ENCODE data around the gene R3HDM1.
"Not testable (repeated sequence)": the region's sequence is repeated elsewhere in the genome, so short reads cannot be mapped to it uniquely, and the experiment has no call there.

The R3HDM1 gene

DNA sequence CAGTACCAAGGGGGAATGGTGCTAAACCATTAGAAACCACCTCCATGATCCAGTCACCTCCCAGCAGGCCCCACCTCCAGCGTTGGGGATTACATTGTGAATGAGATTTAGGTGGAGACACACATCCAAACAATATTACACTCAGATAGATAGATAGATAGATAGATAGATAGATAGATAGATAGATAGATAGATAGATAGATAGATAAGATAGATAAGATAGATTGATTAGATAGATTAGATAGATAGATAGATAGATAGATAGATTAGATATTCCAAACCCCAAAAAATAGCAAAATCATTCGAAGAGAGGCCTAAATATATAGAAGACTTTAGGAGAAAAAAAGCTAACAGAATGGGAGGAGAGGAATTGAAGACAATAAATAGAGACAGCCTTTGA lies 167.6 kb downstream of the R3HDM1 start:
- TF ChIP-seq, protein P1, sequence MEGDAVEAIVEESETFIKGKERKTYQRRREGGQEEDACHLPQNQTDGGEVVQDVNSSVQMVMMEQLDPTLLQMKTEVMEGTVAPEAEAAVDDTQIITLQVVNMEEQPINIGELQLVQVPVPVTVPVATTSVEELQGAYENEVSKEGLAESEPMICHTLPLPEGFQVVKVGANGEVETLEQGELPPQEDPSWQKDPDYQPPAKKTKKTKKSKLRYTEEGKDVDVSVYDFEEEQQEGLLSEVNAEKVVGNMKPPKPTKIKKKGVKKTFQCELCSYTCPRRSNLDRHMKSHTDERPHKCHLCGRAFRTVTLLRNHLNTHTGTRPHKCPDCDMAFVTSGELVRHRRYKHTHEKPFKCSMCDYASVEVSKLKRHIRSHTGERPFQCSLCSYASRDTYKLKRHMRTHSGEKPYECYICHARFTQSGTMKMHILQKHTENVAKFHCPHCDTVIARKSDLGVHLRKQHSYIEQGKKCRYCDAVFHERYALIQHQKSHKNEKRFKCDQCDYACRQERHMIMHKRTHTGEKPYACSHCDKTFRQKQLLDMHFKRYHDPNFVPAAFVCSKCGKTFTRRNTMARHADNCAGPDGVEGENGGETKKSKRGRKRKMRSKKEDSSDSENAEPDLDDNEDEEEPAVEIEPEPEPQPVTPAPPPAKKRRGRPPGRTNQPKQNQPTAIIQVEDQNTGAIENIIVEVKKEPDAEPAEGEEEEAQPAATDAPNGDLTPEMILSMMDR (IDR thresholded peaks at IDR 0.05; ENCODE audit: low read depth, low read length, missing control alignments): no peak
- no peak overlapping the region for H3K4me3 ChIP-seq (replicated peaks; ENCODE audit: low read depth, low read length)

DNA sequence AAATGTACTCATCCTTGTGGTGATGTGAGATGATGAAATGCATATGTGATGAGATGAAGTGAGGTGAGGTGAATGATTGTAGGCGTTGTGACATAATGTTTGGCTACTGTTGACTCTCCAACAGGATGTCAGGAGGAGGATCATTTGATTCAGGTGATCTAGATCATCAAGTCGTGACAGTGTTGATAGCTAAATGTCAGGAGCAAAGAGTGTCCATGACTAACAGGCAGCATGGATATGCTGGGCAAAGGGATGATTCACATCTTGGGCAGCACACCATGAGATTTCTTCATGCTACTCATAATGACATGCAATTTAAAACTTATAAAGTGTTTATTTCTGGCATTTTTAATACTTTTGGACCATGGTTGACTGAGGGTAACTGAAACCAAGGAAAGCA lies 170.2 kb downstream of the R3HDM1 start:
- TF ChIP-seq, protein P1 (IDR thresholded peaks at IDR 0.05; ENCODE audit: low read depth, low read length, missing control alignments): no peak
- DNase-seq (ENCODE audit: extremely low read depth, low read depth): no peak
- no peak overlapping the region for H3K4me3 ChIP-seq (replicated peaks; ENCODE audit: low read depth, low read length)

More for the DNA sequence above, 167.6 kb downstream of the R3HDM1 start:
- no peak for DNase-seq (ENCODE audit: extremely low read depth, low read depth)

DNA sequence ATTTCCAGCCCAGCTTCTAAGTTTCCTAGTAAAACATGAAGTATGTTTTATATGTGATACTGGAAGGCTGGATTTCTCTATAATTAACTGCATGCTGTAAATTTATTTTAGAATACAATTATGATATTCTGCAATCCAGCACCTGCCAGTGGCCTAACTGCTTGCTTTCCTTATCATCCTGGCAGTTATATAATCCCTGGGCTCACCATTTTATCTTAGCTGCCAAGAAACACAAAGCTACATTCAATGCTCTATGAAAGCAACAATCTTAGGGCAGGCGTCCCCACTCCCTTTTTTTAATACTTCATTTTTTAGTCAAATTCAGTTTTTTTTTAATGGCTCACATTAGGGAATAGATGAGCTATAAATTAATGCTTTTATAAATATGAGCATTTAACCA lies 172.0 kb downstream of the R3HDM1 start:
- no peak for DNase-seq (ENCODE audit: extremely low read depth, low read depth)
- no peak overlapping the region for H3K4me3 ChIP-seq (replicated peaks; ENCODE audit: low read depth, low read length)
- TF ChIP-seq, protein P1 (IDR thresholded peaks at IDR 0.05; ENCODE audit: low read depth, low read length, missing control alignments): no peak

DNA sequence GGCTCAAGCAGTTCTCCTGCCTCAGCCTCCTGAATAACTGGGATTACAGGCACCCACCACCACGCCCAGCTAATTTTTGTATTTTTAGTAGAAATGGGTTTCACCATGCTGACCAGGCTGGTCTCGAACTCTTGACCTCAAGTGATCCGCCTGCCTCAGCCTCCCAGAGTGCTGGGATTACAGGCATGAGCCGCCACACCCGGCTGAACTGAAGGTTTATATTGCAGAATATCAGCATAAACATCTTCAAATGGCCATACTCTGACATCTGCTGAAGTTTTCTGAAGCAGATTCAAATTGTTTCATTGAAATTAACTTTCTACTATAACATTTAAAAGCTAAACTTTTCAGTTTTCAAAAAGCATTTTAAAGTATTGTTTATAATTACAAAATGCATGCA lies 172.8 kb downstream of the R3HDM1 start:
- not testable (repeated sequence) for DNase-seq (ENCODE audit: extremely low read depth, low read depth); H3K4me3 ChIP-seq (replicated peaks; ENCODE audit: low read depth, low read length)

DNA sequence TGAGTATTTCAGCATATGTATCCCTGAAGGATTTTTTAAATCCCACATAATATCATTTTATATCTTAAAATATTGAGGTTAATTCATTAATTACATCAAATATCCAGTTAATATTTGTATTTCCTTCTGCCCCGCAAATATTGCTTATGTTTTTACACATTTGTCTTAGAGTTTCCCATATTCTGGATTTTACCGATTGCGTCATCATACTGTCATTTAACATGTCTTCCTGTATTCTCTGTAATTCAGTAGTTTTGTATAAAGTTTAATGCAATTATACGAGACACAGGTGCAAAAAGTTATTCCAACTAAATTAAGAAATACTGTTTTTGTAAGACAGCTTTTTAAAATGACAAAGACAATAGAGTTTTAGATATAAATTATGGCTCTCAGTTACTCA lies 176.9 kb downstream of the R3HDM1 start:
- no peak for DNase-seq (ENCODE audit: extremely low read depth, low read depth)
- TF ChIP-seq, protein P1 (IDR thresholded peaks at IDR 0.05; ENCODE audit: low read depth, low read length, missing control alignments): no peak
- no peak overlapping the region for H3K4me3 ChIP-seq (replicated peaks; ENCODE audit: low read depth, low read length)

DNA sequence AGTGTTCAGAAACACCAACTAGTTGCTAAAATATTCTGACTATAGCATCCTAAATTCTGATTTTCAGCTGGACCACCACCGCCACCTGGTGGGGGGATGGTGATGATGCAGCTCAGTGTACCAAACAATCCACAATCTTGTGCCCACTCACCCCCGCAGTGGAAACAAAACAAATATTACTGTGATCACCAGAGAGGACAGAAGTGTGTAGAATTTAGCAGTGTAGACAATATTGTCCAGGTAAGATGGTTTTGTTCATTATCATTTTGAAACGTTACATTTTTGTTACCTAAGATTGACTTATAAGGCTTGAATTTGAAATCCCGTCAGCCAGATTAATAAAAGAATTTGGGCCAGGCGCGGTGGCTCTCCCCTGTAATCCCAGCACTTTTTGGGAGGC lies 178.7 kb downstream of the R3HDM1 start:
- TF ChIP-seq, protein P1 (IDR thresholded peaks at IDR 0.05; ENCODE audit: low read depth, low read length, missing control alignments): peak; percentile 91
- H3K4me3 ChIP-seq (replicated peaks; ENCODE audit: low read depth, low read length): no peak overlapping the region
- peak; percentile 10 for DNase-seq (ENCODE audit: extremely low read depth, low read depth)

DNA sequence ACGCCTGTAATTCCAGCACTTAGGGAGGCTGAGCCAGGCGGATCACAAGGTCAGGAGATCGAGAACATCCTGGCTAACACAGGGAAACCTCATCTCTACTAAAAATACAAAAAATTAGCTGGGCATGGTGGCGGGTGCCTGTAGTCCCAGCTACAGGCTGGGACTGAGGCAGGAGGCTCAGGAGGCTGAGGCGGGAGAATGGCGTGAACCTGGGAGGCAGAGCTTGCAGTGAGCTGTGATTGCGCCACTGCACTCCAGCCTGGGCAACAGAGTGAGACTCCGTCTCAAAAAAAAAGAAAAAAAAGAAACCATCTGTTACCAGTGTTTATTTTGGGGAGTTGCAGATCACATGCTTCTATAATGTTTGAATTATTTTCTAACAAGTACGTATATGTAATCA lies 183.8 kb downstream of the R3HDM1 start:
- DNase-seq (ENCODE audit: extremely low read depth, low read depth); H3K4me3 ChIP-seq (replicated peaks; ENCODE audit: low read depth, low read length): not testable (repeated sequence)

DNA sequence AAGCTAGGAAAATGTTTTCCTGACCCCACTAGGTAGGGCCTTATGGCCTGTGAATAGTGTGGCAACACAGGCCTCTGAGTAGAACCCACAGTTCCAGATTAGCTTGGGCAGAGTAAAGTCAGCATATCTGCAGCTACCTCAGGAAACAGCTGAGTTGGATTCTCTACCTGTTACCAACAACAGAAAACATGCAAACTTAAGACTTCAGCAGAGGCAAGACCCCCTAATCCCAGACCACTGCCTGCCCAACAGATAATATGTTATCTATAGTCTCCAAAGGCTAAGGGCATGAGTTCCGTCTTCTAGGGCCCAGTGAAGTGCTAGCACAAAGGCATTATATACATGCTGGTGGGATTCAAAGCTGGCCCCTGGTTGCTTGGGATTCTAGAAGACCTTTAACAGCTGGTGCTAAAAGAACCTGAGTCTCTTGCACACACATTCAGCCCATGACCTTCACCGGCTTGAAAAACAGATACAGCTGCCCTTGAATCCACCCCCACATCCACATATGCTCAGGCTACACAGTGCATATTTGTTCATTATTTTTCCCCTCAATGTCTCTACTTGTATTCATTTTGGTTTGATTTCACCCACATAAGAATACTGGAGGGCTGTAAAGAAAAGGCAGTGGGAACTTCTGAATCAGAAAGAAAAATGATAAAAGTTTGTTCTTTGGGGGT lies 196.9 kb downstream of the R3HDM1 start:
- TF ChIP-seq, protein P1 (IDR thresholded peaks at IDR 0.05; ENCODE audit: low read depth, low read length, missing control alignments): no peak
- no peak overlapping the region for H3K4me3 ChIP-seq (replicated peaks; ENCODE audit: low read depth, low read length)
- DNase-seq (ENCODE audit: extremely low read depth, low read depth): no peak
